HG02981 (cell line): ENCODE data around the gene OTOP3.
"Not testable (repeated sequence)": the region's sequence is repeated elsewhere in the genome, so short reads cannot be mapped to it uniquely, and the experiment has no call there.

Experiments
- ATAC-seq: cut with Tn5 transposase; IDR thresholded peaks from one replicate; pipeline ENCODE4 v1.9.1; 2021; ENCODE audit warnings: mild to moderate bottlenecking, moderate library complexity; ENCODE audit not compliant: unreplicated experiment

Gene OTOP3

GRCh38 chr17:74935585-74936469, at the start of gene OTOP3:
Gene OTOP3, plus strand, starts transcription at chr17:74935898. Its CDS starts 24 bp downstream, at chr17:74935922.
- no peak for ATAC-seq

GRCh38 chr17:74888469-74888868, 47.2 kb upstream of the OTOP3 start:
- ATAC-seq: no peak

GRCh38 chr17:74890554-74890953, 45.1 kb upstream of the OTOP3 start:
- ATAC-seq: no peak

GRCh38 chr17:74892013-74892841, 43.5 kb upstream of the OTOP3 start:
- no peak for ATAC-seq

- no peak for ATAC-seq
These were observed 42.5 kb upstream of the OTOP3 start, which contains the start of gene FADS6 for GRCh38 chr17:74892974-74893911. Gene FADS6, minus strand, starts transcription at chr17:74893633. Its CDS starts 38 bp downstream, at chr17:74893595.

GRCh38 chr17:74893936-74894671, 41.6 kb upstream of the OTOP3 start:
- no peak for ATAC-seq

GRCh38 chr17:74898376-74898946, 37.2 kb upstream of the OTOP3 start:
- no peak for ATAC-seq

- ATAC-seq: no peak
These were observed 35.5 kb upstream of the OTOP3 start for GRCh38 chr17:74900208-74900607.

GRCh38 chr17:74901353-74902135, 34.2 kb upstream of the OTOP3 start:
- no peak for ATAC-seq

- ATAC-seq: no peak
These were observed 32.7 kb upstream of the OTOP3 start for GRCh38 chr17:74903034-74903433.

GRCh38 chr17:74903671-74904070, 32.0 kb upstream of the OTOP3 start:
- no peak for ATAC-seq

GRCh38 chr17:74904687-74905409, 30.9 kb upstream of the OTOP3 start:
- no peak for ATAC-seq

- ATAC-seq: not testable (repeated sequence)
These were observed 29.4 kb upstream of the OTOP3 start for GRCh38 chr17:74906214-74906793.

GRCh38 chr17:74907012-74907411, 28.7 kb upstream of the OTOP3 start:
- ATAC-seq: no peak

GRCh38 chr17:74909097-74909496, 26.6 kb upstream of the OTOP3 start:
- not testable (repeated sequence) for ATAC-seq

GRCh38 chr17:74911423-74911822, 24.3 kb upstream of the OTOP3 start:
- ATAC-seq: not testable (repeated sequence)

- no peak for ATAC-seq
These were observed 19.4 kb upstream of the OTOP3 start for GRCh38 chr17:74916136-74916850.
